Chondrocyte (in vitro differentiated cells): ENCODE measurements around the gene COA8. TPM values are rescaled to one million over a fixed set of nuclear protein-coding genes. Genes with fewer than 3 reads are reported as not detected.
A peak's percentile ranks its signal among the peaks of the same experiment; 100 is the strongest.

Source experiments
- DNase-seq: peaks from one replicate; pipeline ENCODE4 v3.0.0; 2021; ENCODE audit warnings: mixed read lengths, low spot score
- H3K27ac Mint-ChIP-seq: one replicate; pipeline ENCODE4 v1.8.0; 2021; ENCODE audit warnings: mild to moderate bottlenecking, moderate library complexity, mixed read lengths; ENCODE audit not compliant: unreplicated experiment
- H3K27me3 Mint-ChIP-seq: 2 replicates; pipeline ENCODE4 v1.8.0; 2021; ENCODE audit warnings: low read depth, mixed read lengths
- H3K36me3 Mint-ChIP-seq: 2 replicates; pipeline ENCODE4 v1.8.0; 2021; ENCODE audit warnings: low read depth, mixed read lengths
- H3K4me1 Mint-ChIP-seq: 2 replicates; pipeline ENCODE4 v1.8.0; 2021; ENCODE audit warnings: low read depth, mild to moderate bottlenecking, mixed read lengths
- H3K4me3 Mint-ChIP-seq: one replicate; pipeline ENCODE4 v1.8.0; 2021; ENCODE audit warnings: mild to moderate bottlenecking, moderate library complexity, mixed read lengths; ENCODE audit not compliant: unreplicated experiment
- H3K9me3 Mint-ChIP-seq: 2 replicates; pipeline ENCODE4 v1.8.0; 2021; ENCODE audit warnings: low read depth, mixed read lengths
- total RNA-seq: library from RNA; stranded (reverse); gene quantifications from 3 replicates; pipeline ENCODE4 v1.2.1, GENCODE V29; 2021
- TF ChIP-seq, protein P1 (sequence below): fragments of 200-600 bp; sonication (generic); IDR thresholded peaks from 2 replicates; pipeline ENCODE4 v1.5.0; 2021; ENCODE audit warnings: antibody characterized with exemption, mild to moderate bottlenecking, moderate library complexity

COA8 gene
- total RNA-seq, 1 donor from 2014 or later, result 51.9 TPM

DNA sequence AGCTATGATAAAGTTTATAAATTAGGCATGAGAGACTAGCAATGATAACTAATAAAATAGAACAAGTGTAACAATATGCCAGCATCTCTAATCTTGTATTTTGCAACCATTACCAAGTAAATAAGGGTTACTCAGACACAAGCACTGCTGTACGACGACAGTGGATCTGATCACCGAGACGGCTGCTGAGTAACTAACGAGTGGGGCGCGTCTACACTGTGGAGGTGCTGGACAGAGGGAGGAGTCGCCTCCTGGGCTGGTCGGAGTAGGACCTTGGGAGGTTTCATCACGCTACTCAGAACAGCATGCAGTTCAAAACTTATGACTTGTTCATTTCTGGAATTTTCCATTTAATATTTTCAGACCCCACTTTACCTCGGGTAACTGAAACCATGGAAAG lies 18.4 kb downstream of the COA8 start:
- H3K27me3 Mint-ChIP-seq, result no peaks in the 10 kb centered on the region
- peak overlapping the region; percentile 36 for H3K27ac Mint-ChIP-seq
- TF ChIP-seq, protein P1, sequence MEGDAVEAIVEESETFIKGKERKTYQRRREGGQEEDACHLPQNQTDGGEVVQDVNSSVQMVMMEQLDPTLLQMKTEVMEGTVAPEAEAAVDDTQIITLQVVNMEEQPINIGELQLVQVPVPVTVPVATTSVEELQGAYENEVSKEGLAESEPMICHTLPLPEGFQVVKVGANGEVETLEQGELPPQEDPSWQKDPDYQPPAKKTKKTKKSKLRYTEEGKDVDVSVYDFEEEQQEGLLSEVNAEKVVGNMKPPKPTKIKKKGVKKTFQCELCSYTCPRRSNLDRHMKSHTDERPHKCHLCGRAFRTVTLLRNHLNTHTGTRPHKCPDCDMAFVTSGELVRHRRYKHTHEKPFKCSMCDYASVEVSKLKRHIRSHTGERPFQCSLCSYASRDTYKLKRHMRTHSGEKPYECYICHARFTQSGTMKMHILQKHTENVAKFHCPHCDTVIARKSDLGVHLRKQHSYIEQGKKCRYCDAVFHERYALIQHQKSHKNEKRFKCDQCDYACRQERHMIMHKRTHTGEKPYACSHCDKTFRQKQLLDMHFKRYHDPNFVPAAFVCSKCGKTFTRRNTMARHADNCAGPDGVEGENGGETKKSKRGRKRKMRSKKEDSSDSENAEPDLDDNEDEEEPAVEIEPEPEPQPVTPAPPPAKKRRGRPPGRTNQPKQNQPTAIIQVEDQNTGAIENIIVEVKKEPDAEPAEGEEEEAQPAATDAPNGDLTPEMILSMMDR, result no peak

DNA sequence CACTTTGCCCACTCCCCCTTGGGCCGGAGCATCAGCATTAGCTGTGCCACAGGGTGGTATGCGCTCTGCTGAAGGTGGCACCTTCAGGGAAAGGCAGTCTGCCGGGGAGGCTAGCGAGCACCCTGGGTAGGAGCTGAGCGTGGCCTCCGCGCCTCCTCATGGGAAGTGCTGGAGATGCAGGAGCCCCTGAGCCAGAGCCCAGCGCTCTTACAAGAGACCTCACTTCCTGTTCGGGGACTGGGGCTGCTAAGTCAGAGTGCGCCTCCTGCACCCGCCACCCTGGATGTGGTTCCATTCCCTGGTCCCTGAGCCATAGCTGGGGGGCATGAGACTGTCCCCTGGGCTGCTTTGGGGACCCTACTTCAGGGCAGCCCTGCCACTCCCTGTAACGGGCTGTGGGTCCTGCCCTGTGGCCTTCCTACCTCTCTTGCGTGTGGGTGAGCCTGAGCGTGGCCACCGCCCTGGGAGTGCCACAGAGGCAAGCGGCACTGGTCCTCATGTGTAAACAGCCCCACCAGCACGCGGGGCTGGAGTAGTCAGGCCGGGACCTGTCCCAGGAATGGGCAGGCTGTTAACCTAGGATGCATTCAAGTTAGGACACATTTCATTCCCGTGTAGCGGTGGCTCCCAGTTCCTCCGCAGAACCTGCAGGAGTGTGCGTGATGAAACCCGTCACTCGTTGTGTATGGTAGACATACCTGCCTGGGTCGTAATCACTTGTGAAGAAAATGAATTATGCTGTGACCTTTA lies 19.4 kb downstream of the COA8 start:
- no peak for DNase-seq
- Mint-ChIP-seq H3K4me3 (no peak overlapping the region), H3K4me1 (peaks cover 2% of the 10 kb centered on the region), H3K36me3 (peaks cover 8% of the 10 kb centered on the region), H3K9me3 (no peaks in the 10 kb centered on the region), H3K27me3 (no peaks in the 10 kb centered on the region), H3K27ac (no peak overlapping the region)
- TF ChIP-seq, protein P1, result no peak

More for the DNA sequence above, 18.4 kb downstream of the COA8 start:
- Mint-ChIP-seq H3K36me3 (peaks cover 8% of the 10 kb centered on the region), H3K4me1 (peaks cover 12% of the 10 kb centered on the region), H3K9me3 (no peaks in the 10 kb centered on the region), H3K4me3 (no peak overlapping the region)
- no peak for DNase-seq

DNA sequence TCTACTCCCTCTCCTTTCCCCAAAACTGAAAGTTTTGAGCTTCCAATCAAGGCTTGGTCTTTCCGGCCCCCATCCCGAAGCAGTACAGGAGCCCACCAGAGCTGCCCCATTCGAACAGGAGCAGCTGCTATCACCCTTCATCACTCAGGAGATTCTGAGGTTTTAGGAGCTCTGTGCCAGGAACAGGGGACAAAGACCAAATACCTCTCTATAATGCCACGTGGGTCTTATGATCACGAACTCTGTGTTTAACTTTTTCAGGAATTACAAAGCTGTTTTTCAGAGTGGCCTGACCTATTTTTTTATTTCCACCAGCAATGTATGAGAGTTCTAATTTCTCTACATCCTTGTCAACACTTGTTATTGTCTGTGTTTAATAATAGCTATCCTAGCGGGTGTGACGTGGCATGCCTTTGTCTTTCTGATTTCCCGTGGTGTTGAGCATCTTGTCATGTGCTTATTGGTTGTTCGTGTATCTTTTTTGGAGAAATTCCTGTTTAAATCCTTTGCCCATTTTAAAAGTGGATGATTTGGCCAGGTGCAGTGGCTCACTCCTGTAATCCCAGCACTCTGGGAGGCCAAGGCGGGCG lies 21.7 kb downstream of the COA8 start:
- H3K9me3 Mint-ChIP-seq, result no peaks in the 10 kb centered on the region
- no peak overlapping the region for H3K27ac Mint-ChIP-seq
- peaks cover 7% of the 10 kb centered on the region for H3K36me3 Mint-ChIP-seq
- no peaks in the 10 kb centered on the region for H3K27me3 Mint-ChIP-seq
- TF ChIP-seq, protein P1, result no peak
- no peak for DNase-seq
- no peaks in the 10 kb centered on the region for H3K4me1 Mint-ChIP-seq
- H3K4me3 Mint-ChIP-seq, result no peak overlapping the region

DNA sequence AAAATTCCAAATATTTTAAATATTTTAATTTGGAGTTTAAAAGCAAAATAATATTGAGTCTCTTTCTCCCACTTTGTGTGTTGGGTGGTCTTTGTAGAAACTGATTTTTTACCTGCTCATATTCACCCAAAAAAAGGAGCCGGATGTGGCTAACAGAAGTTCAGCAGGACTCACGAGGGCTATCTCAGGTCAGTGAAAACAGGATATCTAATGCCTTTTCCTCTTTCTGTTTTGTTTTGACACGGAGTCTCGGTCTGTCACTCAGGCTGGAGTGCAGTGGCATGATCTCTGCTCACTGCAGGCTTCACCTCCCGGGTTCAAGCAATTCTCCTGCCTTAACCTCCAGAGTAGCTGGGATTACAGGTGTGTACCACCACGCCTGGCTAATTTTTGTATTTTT lies 30.8 kb downstream of the COA8 start:
- peaks cover 2% of the 10 kb centered on the region for H3K36me3 Mint-ChIP-seq
- peaks cover 26% of the 10 kb centered on the region for H3K4me1 Mint-ChIP-seq
- H3K27me3 Mint-ChIP-seq, result no peaks in the 10 kb centered on the region
- TF ChIP-seq, protein P1, result no peak
- no peak overlapping the region for H3K4me3 Mint-ChIP-seq
- no peaks in the 10 kb centered on the region for H3K9me3 Mint-ChIP-seq
- no peak overlapping the region for H3K27ac Mint-ChIP-seq
- no peak for DNase-seq

DNA sequence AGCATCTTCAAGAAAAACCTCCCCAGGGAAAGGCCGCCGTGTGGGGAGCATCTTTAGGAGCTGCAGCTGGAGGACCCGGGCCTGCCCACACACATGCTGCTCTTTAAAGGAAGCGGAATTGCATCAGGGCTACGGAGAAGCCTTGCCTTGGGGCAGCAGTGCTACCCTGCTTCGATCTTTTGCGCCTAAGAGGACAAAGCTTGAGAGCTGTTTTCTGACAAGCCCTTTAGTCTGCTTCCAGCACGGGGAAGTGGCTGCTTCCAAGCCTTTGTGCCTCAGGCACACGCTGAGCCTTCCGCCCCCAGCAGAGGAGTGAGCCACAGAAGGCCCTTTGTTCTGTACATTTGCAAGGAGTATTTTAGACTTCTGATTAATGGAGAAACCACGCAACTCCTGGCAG lies 31.5 kb downstream of the COA8 start:
- Mint-ChIP-seq H3K27ac (peak overlapping the region; percentile 80), H3K27me3 (no peaks in the 10 kb centered on the region), H3K36me3 (peaks cover 2% of the 10 kb centered on the region), H3K4me3 (no peak overlapping the region), H3K4me1 (peaks cover 26% of the 10 kb centered on the region), H3K9me3 (no peaks in the 10 kb centered on the region)
- TF ChIP-seq, protein P1, result no peak
- no peak for DNase-seq
